Neural cell (in vitro differentiated cells): ENCODE results near the gene ZSCAN9.

Source experiments
- EP300 ChIP-seq: fragments of 450-650 bp; conservative IDR thresholded peaks from 2 replicates; pipeline ENCODE4 v1.6.1; 2014; ENCODE audit warnings: antibody characterized with exemption, mild to moderate bottlenecking, moderate library complexity; ENCODE audit not compliant: poor library complexity, severe bottlenecking
- EZH2 ChIP-seq: fragments of 200-600, 300-800 bp; shearing (Covaris generic), sonication (generic); IDR thresholded peaks from 2 replicates; pipeline ENCODE4 v1.6.1; 2014; ENCODE audit warnings: antibody characterized with exemption, low read length, borderline replicate concordance, mild to moderate bottlenecking; ENCODE audit not compliant: insufficient read depth, poor library complexity, severe bottlenecking
- RAD21 ChIP-seq: fragments of 450-650 bp; conservative IDR thresholded peaks from 2 replicates; pipeline ENCODE4 v1.6.1; 2014; ENCODE audit warnings: antibody characterized with exemption, mild to moderate bottlenecking, moderate library complexity
- REST ChIP-seq: IDR thresholded peaks from 2 replicates; pipeline ENCODE4 v1.6.1; 2012; ENCODE audit warnings: borderline replicate concordance
- TAF1 ChIP-seq: IDR thresholded peaks from 2 replicates; pipeline ENCODE4 v1.6.1; 2012; ENCODE audit warnings: low read depth
- TF ChIP-seq, protein P1 (sequence below): fragments of 450-650 bp; IDR thresholded peaks from 2 replicates; pipeline ENCODE4 v1.5.1; 2014; ENCODE audit warnings: antibody characterized with exemption, mild to moderate bottlenecking, moderate library complexity; ENCODE audit not compliant: poor library complexity, severe bottlenecking

- TF ChIP-seq, protein P1, sequence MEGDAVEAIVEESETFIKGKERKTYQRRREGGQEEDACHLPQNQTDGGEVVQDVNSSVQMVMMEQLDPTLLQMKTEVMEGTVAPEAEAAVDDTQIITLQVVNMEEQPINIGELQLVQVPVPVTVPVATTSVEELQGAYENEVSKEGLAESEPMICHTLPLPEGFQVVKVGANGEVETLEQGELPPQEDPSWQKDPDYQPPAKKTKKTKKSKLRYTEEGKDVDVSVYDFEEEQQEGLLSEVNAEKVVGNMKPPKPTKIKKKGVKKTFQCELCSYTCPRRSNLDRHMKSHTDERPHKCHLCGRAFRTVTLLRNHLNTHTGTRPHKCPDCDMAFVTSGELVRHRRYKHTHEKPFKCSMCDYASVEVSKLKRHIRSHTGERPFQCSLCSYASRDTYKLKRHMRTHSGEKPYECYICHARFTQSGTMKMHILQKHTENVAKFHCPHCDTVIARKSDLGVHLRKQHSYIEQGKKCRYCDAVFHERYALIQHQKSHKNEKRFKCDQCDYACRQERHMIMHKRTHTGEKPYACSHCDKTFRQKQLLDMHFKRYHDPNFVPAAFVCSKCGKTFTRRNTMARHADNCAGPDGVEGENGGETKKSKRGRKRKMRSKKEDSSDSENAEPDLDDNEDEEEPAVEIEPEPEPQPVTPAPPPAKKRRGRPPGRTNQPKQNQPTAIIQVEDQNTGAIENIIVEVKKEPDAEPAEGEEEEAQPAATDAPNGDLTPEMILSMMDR = no peak
- no peak for TF ChIP-seq TAF1
- TF ChIP-seq EP300 = no peak
- no peak for TF ChIP-seq EZH2
- TF ChIP-seq RAD21 = no peak
- no peak for TF ChIP-seq REST
Observed at GRCh38 chr6:28240471-28240870, 15.4 kb downstream of the ZSCAN9 start.
